Measurements from ENCODE around the gene GPR61.

Gene GPR61

DNA sequence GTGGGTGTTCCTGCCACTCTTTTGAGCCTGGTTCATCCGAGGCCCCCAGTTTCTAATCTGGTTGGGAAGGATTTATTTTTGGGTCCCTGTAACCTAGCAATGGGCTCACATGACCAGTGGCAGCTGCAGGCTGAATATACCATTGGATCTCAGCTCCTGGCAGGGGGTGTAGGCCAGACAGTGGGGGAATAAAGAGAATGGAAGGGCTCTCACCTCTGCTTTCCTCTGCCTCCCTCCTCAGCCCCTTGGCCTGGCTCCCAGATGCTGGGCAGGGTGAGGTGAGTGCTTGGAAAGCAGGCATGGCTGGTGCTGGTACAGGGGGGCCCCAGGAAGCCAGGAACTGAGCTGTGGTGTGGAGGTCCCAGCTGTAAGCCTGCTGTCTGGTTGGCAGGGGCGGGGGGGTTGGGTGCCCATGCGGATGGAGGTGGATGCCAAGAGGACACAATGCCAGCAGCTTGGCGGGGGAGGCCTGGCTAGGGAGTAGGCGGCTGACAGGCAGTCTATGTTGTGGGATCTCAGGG, 3.6 kb upstream of the GPR61 start:
- no peak for DNase-seq (ENCODE audit: low read depth in 2 of 2)

DNA sequence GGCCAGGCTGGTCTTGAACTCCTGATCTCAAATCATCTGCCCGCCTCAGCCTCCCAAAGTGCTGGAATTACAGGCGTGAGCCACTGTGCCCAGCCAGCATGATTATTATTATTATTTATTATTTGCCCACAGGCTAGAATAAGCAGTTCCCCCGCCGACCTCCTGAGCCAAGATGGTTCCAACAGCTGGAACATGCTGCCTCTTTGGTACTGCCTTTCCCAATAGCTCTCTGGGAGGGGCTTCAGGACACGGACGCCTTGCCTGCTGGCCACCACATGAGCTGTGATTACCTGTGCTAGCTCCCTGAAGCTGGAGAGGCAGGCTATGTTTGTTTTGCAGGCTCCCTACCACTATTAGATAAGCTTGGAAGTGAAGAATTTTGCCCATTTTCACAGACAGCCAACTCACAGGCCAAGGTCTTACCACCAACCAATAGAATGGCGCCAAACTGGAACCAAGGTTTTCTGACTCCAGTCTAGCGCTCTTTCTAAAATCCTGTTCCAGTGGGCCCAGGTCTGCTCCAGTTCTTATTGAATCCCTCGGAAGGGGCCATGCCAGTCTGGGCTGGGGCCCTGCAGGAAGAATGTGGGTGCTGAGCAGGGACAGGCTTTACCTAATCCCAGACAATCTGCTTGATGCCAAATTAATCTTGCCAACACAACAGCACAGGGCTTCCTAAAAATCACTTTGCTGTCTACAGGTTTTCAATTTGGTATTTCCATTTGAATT, 2.1 kb upstream of the GPR61 start:
- DNase-seq (ENCODE audit: low read depth in 2 of 2): no peak

DNA sequence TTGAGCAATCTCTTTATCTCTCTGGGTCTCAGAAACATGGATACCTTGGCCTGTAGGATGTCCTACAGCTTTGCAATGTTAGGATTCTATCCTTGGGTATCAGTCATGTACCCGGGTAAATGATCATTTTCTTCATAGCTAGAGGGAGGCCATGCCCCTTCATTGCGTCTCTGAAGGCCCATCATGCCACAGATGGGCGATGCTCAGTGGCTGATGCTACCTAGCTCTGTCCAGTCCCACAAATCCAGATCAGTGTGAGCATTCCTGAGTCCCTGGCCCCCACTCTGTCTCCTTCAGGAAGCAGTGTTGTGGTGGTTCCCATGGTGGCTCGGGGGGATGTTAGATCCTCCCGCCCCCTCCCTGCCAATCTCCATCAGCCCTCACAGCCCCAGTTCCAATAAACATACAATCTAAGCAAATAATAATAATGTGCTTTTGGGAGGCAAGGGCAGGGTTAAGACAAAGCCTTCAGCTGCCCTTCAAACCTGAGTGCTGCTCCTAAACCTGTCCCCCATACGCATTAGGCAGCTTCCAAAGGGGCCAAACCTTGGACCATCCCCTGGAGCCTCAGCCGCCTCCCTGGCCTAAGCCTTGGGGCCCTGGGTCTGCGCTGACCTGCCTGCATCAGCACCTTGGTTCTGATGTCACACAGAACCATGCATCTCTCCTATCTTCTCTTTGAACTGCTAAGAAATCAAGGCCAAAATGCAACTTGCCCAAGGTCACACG, 681 bp upstream of the GPR61 start:
- no peak for DNase-seq (ENCODE audit: low read depth in 2 of 2)

DNA sequence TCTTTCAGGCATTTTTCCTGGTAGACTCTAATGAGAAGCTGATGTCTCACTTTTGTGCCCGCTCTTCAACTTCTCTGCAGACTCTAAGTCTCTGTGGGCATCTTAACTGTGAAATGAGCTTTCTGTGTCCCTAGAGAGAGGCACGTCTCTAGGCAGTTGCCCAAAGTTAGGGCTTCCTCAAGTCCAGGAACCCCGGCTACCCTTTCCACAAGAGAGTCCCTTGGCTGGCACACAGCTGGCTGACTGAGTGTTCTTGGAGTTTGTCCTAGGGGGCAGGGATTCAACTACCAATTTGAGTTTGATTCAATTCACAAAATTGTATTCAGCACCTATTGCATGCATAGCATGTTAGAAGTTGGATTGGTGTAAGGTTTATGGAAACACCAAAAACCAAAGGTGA, 1.4 kb downstream of the GPR61 start:
- DNase-seq (ENCODE audit: low read depth in 2 of 2): no peak

DNA sequence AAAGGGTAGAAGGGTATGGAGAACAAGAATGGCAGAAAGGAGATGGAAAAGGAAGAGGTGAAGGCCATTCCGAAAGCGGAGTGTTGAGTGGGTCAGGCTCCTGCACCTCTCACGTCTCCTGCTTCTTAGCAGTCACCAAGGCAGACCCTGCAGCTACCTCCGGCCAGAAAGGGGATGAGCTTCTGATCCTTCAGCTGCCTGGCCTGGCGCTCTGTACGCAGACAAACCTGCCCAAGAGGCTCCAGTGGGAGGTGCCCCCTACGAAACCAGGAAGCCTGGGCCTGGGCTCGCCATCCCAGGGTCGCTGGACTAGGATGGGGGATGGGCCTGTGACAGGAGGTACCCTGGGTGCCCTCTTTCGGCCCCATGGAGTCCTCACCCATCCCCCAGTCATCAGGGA, 3.0 kb downstream of the GPR61 start:
- no peak for DNase-seq (ENCODE audit: low read depth in 2 of 2)

DNA sequence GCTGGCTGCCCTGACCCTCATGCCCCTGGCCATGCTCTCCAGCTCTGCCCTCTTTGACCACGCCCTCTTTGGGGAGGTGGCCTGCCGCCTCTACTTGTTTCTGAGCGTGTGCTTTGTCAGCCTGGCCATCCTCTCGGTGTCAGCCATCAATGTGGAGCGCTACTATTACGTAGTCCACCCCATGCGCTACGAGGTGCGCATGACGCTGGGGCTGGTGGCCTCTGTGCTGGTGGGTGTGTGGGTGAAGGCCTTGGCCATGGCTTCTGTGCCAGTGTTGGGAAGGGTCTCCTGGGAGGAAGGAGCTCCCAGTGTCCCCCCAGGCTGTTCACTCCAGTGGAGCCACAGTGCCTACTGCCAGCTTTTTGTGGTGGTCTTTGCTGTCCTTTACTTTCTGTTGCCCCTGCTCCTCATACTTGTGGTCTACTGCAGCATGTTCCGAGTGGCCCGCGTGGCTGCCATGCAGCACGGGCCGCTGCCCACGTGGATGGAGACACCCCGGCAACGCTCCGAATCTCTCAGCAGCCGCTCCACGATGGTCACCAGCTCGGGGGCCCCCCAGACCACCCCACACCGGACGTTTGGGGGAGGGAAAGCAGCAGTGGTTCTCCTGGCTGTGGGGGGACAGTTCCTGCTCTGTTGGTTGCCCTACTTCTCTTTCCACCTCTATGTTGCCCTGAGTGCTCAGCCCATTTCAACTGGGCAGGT, 3.8 kb downstream of the GPR61 start:
- no peak for DNase-seq (ENCODE audit: low read depth in 2 of 2)

DNA sequence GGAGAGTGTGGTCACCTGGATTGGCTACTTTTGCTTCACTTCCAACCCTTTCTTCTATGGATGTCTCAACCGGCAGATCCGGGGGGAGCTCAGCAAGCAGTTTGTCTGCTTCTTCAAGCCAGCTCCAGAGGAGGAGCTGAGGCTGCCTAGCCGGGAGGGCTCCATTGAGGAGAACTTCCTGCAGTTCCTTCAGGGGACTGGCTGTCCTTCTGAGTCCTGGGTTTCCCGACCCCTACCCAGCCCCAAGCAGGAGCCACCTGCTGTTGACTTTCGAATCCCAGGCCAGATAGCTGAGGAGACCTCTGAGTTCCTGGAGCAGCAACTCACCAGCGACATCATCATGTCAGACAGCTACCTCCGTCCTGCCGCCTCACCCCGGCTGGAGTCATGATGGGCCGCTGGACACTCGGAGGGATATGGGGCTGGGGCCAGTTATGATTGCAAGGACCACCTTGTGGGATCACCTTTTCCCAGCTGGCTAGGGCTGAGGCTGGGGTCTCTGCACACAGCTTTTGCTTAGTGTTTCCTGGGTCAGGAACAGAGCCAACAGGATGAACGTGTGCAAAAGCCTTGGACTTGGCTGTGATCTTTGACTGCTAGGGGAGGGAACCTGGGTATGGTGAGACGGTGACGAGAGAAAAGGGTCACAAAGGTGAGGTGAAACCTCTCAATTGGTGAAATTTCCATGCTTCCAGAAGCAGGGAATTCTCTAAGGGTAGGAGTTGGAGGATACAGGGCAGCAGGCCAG, 4.5 kb downstream of the GPR61 start:
- no peak for DNase-seq (ENCODE audit: low read depth in 2 of 2)

DNA sequence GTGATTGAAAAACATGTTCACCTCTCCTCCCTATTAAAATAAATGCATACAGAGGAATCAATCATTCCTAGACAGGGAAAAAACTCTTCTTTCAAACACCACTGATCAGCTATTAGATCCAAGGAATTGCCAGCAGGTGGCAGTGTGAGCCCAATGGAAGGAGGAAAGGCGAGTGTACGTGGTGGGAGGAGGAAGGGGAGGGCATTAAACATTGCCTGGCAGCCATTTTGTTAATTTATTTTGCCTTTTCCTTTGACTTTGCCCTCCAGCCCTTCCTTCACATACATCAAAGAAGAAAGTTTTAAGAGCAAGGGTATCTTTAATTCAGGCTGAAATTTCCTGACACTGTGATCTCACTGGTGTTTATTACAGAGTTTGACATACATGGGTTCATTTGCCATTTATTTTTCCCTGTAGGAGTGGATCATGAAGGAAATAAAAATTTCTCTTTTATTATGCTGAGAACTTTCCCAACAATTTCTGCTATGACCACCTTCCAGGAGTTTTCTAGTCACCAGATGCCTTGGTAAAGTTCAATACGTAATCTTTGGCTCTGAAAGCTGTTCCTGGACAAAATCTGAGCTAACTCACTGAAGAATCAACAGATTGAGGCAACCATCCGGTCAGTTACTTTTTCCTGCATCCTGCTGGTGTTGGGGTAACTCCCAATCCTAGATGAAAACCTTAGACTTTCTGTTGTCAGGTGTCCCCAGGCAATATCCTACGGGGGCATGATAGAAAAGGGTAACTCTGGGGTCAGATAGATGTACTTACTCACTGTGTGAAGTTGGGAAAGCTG, 6.8 kb downstream of the GPR61 start:
- DNase-seq (ENCODE audit: low read depth in 2 of 2): peak; percentile 72 to 86

DNA sequence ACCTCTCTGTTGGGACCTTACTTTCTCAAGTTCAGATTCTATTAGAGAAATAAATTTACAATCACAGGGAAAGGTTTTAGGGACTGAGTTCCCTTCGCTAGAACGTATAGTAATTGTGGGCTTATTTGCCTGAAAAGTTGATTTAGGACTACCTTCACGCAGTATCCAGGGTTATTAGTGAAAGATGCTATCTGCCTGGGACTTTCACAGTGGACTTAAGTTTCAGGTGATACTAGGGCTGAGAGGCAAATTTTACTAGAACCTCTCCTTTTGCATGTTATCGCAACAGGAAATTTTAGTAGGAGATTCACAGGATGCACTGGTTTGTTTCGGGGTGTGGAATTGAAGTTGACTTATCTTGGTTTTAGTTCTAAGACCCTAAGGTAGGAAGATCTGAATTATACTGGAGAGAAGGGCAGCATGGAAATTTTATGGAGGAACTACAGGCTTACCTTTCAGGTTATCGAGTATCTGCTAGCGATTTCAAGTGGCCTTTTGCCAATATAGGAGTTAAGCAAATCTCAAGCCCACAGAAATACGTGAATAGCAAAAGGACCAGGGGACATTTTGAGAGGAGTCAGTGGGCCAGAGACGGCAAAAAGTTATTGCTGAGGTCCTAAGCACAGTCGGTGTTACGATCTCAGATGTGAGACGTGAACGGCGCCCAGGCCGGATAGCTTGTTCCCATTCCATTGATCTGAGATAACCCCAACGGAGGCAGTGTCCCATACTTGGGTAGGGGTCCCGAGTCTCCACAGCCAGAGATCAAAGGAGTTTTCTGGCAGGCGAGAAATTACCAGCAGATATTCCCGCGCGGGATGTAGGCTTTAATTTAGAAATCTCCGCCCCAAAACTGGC, 8.0 kb downstream of the GPR61 start:
- DNase-seq (ENCODE audit: low read depth in 2 of 2): no peak

DNA sequence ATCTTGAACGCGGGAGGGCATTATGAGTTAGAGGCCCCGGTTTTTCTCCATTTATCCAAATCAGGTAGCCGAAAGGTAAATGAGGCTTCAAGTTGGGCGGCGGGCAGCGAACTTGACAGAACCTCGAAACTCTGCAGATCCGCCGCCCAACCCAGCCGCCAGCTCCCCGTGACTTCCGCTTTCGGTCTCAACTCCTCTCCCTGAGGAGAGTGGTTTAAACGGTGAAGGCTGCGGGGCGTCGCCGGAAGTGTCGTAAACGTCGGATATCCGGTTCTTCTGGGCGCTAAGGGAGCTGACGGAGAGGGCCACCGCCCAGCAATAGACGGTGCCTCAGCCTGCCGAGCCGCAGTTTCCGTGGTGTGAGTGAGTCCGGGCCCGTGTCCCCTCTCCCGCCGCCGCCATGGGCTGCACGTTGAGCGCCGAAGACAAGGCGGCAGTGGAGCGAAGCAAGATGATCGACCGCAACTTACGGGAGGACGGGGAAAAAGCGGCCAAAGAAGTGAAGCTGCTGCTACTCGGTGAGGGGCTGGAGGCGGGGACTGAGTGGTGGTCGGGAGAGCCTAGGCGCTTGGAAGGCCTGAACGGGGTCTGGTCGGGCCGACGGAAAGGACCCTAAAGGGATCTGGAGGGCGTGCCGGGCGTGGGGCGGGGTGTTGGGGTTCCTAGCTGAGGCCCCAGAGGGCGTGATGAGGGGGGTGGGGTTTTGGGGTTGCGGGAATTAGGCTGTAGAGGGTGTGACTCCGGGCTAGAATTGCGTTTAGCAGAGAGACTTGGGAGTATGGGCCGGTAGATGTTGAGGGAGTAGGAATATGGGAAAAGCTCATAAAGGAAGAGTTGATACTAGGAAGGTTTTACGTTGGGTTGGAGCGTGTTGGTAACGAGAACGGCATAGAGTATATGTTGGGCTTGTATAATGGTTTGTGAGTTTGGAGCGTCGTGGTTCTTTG, 8.9 kb downstream of the GPR61 start, which contains the start of gene GNAI3:
TSS of gene GNAI3 (plus strand) at position 295 of the 947 bp plus-strand sequence. CDS start at position 401, 106 bp downstream.
- peak; percentile 79 to 88 for DNase-seq (ENCODE audit: low read depth in 2 of 2)

DNA sequence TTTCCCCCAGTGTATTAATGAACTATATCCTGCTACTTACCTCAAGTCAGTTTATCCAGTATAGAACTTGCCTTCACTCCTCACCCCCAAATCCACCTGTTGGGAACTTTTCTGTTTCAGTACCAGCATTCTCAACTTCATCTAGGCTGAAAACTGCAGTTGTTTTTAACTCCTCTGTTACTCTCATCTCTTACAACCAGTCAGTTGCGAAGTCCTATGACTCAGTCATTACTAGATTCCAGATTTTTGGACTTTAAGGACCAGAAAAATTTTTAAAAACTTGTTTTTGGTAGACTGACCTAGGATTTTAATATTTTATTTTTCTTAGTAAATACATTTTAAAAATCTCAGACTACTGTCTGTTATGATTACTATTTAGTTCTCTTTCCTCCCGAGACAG, 16.9 kb downstream of the GPR61 start:
- no peak for DNase-seq (ENCODE audit: low read depth in 2 of 2)

DNA sequence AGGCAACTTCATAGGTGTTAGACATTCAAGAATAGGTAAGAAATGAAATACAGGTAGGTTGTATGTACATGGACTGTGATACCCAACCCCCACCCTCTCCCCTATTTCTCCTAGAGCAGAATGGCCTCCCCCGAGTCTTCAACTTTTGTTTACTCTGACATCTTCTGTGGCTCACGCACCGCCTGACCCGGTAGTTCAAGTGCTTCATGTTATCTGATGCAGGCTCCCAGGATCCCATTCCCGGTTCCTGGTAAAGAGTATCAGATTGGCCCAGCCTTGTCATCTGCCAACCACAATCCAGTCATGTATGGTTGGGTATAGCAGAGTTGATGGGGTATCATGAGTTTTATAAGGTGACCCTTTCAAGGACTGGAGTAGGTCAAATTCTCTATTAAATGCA, 17.8 kb downstream of the GPR61 start:
- no peak for DNase-seq (ENCODE audit: low read depth in 2 of 2)

DNA sequence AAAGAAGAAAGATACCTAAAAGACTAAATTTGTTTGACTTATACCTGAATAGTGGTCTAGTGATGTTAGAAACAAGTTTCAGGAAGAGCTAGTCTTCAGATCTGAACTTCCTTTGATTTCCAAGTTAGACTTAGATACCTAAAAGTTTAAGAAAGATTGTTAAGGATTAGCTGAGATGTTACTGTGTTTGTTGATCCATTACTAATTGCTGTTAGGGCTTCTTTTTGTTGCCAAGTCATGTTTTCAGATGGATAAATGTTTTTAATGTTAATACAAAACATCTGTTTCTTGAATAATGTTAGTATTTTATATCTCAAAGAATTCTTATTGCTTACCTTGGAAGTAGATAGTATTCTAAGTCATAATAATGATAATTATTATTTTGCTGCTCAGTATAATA, 20.3 kb downstream of the GPR61 start:
- DNase-seq (ENCODE audit: low read depth in 2 of 2): no peak

DNA sequence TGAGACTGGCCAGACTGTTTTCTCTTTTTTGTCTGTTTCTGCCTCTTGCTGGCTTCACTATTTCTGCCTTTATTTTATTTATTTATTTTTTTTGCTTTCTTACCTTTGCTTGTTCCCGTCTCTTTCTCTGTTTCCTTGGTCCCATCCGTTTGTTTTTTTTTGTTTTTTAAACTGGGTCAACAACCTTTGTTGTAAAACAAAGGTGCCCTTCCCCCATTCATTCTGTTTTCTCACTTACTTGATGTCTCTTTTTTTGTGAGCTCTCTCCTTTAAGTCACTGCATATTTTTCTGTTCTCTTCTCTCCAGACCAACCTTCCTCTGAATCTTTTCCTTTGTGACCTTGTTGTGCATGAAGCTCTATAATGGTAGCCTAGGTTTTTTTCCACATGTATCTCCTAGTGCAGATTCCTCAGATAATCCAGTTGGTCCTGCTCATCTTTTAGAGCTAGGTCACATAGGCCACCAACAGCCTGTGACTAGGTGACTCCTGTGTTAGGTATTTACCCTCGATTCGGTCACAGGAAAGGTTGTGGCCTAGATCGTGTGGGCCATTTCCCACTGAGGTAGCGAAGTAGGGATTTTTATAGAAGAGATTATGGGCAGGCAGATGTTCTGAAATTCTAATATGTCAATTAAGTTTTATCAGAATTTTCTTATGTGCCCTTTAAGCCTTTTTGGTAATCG, 24.7 kb downstream of the GPR61 start:
- no peak for DNase-seq (ENCODE audit: low read depth in 2 of 2)

DNA sequence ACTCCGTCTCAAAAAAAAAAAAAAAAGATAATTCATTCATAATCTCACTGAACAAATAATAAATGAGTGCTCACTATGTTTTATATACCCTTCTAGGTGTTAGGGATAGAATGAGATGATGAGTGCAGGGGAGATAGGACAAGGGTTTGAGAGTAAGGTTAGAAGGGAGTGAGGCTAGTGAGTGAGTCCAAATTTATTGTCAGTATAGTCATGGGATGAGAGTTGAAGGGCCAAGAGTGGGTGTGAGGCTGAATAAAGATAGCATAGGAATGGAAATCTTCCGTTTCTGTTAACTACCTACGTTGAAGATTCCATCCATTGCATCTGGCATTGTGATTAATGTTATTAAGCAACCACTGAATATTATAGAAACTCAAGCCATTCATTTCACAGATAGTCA, 25.6 kb downstream of the GPR61 start:
- no peak for DNase-seq (ENCODE audit: low read depth in 2 of 2)

DNA sequence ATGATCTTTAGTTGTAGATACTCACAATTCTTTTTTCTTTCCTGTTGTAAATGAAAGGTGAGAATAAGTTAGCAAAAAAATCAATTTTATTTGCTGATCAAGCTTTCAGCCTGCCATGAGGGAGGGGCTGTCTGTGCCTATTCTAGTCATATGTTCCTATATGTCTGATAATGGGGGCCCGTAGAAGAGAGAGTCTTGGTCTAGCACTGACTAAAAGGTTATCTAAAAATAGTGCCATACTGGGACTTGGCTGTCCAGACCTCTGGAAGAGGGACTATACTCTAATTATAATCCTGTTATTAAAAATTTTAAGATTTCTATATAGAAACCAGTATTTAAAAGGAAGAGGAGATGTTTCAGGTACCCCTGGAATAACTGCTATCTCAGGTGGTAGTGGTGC, 27.3 kb downstream of the GPR61 start:
- DNase-seq (ENCODE audit: low read depth in 2 of 2): no peak

DNA sequence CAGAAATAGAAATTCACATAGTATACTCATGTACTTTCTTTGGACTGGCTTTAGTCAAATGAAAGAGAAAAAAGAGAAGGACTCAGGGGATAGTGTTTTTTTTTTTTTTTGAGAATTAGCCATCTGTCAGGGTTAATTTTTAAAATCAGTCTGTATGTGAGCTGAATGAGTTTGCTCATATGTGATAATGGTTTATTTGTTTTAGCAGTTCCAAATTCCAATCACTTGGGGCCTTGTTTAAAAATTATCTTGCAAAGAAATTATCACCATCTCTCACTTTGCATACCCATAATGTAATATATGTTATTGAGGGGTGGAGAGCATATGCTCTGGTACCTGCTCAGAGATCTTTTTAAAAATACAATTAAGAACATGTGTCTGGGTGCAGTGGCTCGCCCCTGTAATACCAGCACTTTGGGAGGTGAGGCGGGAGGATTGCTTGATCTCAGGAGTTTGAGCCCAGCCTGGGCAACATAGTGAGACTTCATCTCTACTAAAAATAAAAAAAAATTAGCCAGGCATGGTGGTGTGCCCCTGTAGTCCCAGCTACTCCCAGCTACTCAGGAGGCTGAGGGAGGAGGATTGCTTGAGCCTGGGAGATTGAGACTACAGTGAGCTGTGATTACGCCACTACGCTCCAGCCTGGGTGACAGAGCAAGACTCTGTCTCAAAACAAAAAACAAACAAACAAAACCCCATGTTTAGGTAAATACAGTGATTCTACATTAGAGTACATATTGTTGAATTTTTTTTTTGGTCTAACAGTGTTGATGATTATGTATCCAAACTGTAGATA, 28.4 kb downstream of the GPR61 start:
- no peak for DNase-seq (ENCODE audit: low read depth in 2 of 2)

Measured in stimulated activated CD4-positive, alpha-beta T cell treated with anti-CD3 and anti-CD28 coated beads, Interleukin-1b, Interleukin-23, amount 100 ng/mL, for 1 hour (primary cell).